ENCODE data around the gene ZNF699. TPM values are rescaled to one million over a fixed set of nuclear protein-coding genes. Genes with fewer than 3 reads are reported as not detected.

ZNF699 gene
- total RNA-seq, result 10 to 100 TPM; 12.6 to 14.0 TPM

DNA sequence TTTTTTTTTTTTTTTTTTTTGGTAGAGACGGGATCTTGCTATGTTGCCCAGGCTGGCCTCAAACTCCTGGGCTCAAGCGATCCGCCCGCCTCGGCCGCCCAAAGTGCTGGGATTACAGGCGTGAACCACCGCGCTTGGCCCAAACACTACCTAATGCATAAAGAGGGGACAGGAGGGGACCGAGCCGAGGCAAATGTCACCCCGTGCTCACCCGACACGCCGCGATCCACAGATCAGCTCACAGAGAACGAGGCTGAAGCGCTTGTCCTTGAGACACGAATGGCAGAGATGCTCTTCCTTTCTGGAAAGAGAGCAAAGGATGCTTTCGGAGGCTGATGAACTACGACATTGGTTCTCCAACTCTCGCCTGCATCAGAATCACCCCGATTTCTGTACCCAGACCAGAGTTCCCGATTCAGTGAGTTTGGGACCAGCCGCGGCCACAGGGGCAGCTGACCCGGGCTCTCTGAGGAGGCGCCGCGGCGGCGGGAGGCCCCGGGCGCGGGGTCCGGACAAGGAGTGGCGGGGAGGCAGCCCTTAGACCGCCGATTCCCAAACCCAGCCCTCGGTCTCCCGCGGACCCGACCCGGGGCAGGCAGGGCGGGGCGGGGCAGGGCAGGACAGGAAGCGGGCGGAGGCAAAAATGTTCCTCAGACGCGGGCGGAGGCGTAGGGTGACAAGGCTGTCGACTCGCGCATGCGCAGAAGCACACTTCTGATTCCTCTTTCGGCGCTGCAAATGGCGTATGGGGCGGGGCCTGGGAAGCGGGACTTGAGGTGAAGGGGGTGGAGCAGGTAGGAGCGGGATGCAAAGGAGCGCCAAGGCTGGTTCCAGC, at the start of gene ZNF699:
Gene ZNF699 (minus strand): TSS at position 700 of the 835 bp plus-strand sequence. CDS start 4,719 bp downstream, outside the sequence.
- peaks cover 7 to 19% of the 10 kb centered on the region in 2 donors for H3K9me3 Mint-ChIP-seq
- ATAC-seq (replicated peaks in 1 of 2), result peak; percentile 94 to 95
- peaks cover 23 to 24% of the 10 kb centered on the region in 2 donors for H3K36me3 Mint-ChIP-seq (ENCODE audit: insufficient read depth in 2 of 2)
- peaks cover 14% of the 10 kb centered on the region for H3K4me1 Mint-ChIP-seq (ENCODE audit: low read depth)
- peak; percentile 98 to 99 for DNase-seq
- H3K4me3 Mint-ChIP-seq, result peak within 1 kb of the TSS; percentile 93 to 98
- H3K27me3 Mint-ChIP-seq (ENCODE audit: low read depth), result no peaks in the 10 kb centered on the region
- H3K27ac Mint-ChIP-seq, result peak within 1 kb of the TSS; percentile 92

DNA sequence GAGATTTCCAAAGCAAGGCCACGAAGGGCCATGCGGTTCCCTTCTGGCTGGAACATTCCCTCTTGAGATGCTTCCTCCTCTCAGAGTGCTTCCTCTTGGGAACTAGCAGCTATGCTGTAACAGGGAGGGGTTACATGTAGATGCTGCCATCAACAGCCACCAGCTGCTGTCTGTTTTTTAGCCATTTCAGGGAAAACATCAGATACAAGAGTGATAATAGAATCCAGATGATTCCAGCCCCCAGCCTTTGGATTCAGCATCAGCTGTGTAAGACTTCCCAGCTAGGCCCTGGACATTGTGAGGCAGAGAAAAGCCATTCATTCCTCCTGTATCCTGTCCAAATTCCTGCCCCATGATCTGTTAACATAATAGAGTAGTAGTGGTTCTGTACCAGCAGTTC, 45.0 kb upstream of the ZNF699 start:
- peaks cover 22 to 34% of the 10 kb centered on the region in 2 donors for H3K36me3 Mint-ChIP-seq (ENCODE audit: insufficient read depth in 2 of 2)
- peaks cover 7 to 19% of the 10 kb centered on the region in 2 donors for H3K9me3 Mint-ChIP-seq
- no peak for DNase-seq

DNA sequence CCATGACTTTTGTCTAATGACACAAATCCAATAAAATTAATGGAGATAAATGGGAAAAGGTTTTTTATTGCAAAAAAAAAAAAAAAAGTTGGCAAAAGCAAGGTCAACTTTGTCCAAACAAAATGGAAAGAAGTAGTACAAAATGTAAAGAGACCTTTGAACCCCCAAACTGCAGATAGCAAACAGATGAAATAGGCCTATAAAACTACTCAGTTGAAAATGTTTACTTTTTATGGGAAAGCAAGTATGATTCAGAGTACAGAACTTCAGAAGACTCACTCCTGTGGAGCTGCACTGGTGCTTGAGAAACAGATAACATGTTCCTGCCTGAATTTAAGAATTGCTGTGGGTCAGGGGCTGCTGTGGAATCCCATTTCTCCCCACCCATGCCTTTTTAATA, 43.4 kb upstream of the ZNF699 start:
- no peaks in the 10 kb centered on the region for H3K27me3 Mint-ChIP-seq (ENCODE audit: low read depth)
- DNase-seq (no peak), ATAC-seq (replicated peaks in 1 of 2) (no peak)
- H3K9me3 Mint-ChIP-seq, result peaks cover 13 to 20% of the 10 kb centered on the region in 2 donors
- H3K4me3 Mint-ChIP-seq, result no peak overlapping the region
- H3K4me1 Mint-ChIP-seq (ENCODE audit: low read depth), result no peaks in the 10 kb centered on the region
- peaks cover 28 to 37% of the 10 kb centered on the region in 2 donors for H3K36me3 Mint-ChIP-seq (ENCODE audit: insufficient read depth in 2 of 2)
- no peak overlapping the region for H3K27ac Mint-ChIP-seq

More for the DNA sequence above, 45.0 kb upstream of the ZNF699 start:
- H3K4me1 Mint-ChIP-seq (ENCODE audit: low read depth), result no peaks in the 10 kb centered on the region
- ATAC-seq (replicated peaks in 1 of 2), result no peak
- H3K27me3 Mint-ChIP-seq (ENCODE audit: low read depth), result no peaks in the 10 kb centered on the region
- no peak overlapping the region for H3K4me3 Mint-ChIP-seq
- no peak overlapping the region for H3K27ac Mint-ChIP-seq

DNA sequence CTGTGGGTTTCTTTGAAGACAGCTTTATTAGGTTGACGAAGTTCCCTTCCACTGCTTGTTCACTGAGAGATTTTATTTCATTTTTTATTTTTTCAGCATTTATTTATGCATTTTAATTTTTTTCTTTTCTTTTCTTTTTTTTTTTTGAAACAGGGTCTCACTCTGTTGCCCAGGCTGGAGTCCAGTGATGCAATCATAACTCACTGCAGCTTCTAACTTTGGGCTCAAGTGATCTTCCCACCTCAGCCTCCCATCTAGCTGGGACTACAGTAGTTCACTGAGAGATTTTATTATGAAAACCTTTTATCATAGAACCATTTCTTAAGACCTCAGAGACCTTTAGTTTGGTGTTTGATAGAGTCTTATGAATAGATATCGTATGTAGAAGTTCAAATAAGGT, 42.9 kb upstream of the ZNF699 start:
- ATAC-seq (replicated peaks in 1 of 2) (no peak), DNase-seq (no peak)
- no peak overlapping the region for H3K4me3 Mint-ChIP-seq
- H3K27me3 Mint-ChIP-seq (ENCODE audit: low read depth), result no peaks in the 10 kb centered on the region
- no peak overlapping the region for H3K27ac Mint-ChIP-seq
- peaks cover 27 to 35% of the 10 kb centered on the region in 2 donors for H3K36me3 Mint-ChIP-seq (ENCODE audit: insufficient read depth in 2 of 2)
- no peaks in the 10 kb centered on the region for H3K4me1 Mint-ChIP-seq (ENCODE audit: low read depth)
- peaks cover 12 to 22% of the 10 kb centered on the region in 2 donors for H3K9me3 Mint-ChIP-seq

DNA sequence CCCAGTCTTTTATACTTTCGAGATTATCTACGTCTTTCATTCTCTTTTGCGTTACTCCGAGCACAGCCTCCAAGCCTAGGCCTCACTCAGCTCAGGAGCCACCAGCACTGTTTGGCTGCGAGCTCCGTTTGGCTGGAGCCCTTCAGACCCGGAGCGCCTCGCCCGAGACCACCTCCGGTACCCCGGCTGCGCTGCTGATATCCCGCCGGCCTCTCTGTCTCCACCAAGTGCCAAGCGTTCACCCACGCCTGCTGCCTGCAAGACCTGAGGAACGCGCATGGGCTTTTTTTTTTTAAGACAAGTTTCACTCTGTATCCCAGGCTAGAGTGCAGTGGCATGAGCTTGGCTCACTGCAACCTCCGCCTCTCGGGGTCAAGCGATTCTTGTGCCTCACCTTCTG, 39.0 kb upstream of the ZNF699 start:
- no peaks in the 10 kb centered on the region for H3K27me3 Mint-ChIP-seq (ENCODE audit: low read depth)
- H3K36me3 Mint-ChIP-seq (ENCODE audit: insufficient read depth in 2 of 2), result peaks cover 28 to 46% of the 10 kb centered on the region in 2 donors

DNA sequence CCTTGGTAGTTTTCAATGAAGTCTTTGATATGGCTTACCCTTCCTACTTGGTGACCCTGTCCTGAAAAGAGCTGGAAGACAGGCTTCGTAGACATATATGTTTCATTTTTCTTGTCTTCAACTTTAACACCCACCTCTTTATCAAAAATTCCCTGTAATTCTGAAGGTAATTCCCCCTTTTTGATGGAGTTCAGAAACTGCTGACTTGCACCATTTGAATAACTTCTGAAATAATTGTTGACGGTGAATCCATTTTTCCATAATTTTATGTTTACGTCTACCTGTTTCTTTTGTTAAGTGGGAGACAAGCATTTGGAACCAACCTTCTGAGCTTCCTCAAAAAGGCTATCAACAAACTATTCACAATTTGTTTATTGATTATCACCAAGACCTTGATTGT, 38.6 kb upstream of the ZNF699 start:
- H3K27me3 Mint-ChIP-seq (ENCODE audit: low read depth), result no peaks in the 10 kb centered on the region
- H3K4me1 Mint-ChIP-seq (ENCODE audit: low read depth), result no peaks in the 10 kb centered on the region
- H3K27ac Mint-ChIP-seq, result no peak overlapping the region
- H3K36me3 Mint-ChIP-seq (ENCODE audit: insufficient read depth in 2 of 2), result peaks cover 30 to 50% of the 10 kb centered on the region in 2 donors
- H3K4me3 Mint-ChIP-seq, result no peak overlapping the region
- peaks cover 22 to 27% of the 10 kb centered on the region in 2 donors for H3K9me3 Mint-ChIP-seq
- DNase-seq (no peak), ATAC-seq (replicated peaks in 1 of 2) (no peak)

More for the DNA sequence above, 39.0 kb upstream of the ZNF699 start:
- ATAC-seq (replicated peaks in 1 of 2), result no peak
- Mint-ChIP-seq H3K9me3 (peaks cover 19 to 25% of the 10 kb centered on the region in 2 donors), H3K27ac (no peak overlapping the region), H3K4me3 (no peak overlapping the region), H3K4me1 (ENCODE audit: low read depth) (no peaks in the 10 kb centered on the region)
- DNase-seq, result no peak

DNA sequence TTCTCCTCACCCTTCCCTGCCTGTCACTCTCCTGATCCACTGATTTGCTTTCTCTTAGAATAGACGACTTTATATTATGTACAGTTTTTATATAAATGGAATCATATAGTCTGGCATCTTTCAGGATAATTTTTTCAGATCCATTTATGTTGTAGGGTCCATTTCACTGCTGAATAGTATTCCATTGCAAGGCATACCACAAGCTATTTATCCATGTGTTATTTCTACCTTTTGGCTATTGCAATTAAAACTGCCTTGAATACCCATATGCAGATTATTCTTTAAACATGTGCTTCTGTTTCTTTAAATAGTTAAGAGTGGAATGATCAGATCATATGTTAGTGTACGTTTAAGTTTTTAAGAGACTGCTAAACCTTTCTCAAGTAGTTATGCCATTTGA, 35.4 kb upstream of the ZNF699 start:
- H3K9me3 Mint-ChIP-seq, result peaks cover 24 to 36% of the 10 kb centered on the region in 2 donors
- ATAC-seq (replicated peaks in 1 of 2), result no peak
- no peak overlapping the region for H3K4me3 Mint-ChIP-seq
- no peak for DNase-seq
- H3K27ac Mint-ChIP-seq, result no peak overlapping the region
- peaks cover 46 to 65% of the 10 kb centered on the region in 2 donors for H3K36me3 Mint-ChIP-seq (ENCODE audit: insufficient read depth in 2 of 2)
- no peaks in the 10 kb centered on the region for H3K27me3 Mint-ChIP-seq (ENCODE audit: low read depth)
- H3K4me1 Mint-ChIP-seq (ENCODE audit: low read depth), result no peaks in the 10 kb centered on the region

DNA sequence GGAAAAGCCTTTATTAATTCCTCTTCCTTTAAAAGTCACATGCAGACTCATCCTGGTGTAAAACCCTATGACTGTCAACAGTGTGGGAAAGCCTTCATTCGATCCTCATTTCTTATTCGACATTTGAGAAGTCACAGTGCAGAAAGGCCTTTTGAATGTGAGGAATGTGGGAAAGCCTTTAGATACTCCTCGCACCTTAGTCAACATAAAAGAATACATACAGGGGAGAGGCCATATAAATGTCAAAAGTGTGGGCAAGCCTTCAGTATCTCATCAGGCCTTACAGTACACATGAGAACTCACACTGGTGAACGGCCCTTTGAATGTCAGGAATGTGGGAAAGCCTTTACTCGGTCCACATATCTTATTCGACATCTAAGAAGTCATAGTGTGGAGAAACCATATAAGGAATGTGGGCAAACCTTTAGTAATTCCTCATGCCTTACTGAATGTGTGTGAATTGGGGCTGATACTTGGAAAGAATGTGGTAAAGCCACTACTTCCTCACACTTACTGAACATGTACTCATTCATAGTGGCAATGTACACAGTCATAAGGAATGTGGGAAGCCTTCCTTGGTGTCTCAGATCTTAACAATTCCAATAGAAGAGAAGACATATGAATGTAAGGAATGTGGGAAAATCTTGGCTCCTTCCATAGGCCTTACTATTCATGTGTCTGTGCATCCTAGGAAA, 33.1 kb upstream of the ZNF699 start:
- no peaks in the 10 kb centered on the region for H3K4me1 Mint-ChIP-seq (ENCODE audit: low read depth)
- no peak for DNase-seq
- H3K36me3 Mint-ChIP-seq (ENCODE audit: insufficient read depth in 2 of 2), result peaks cover 53 to 69% of the 10 kb centered on the region in 2 donors
- no peak for ATAC-seq (replicated peaks in 1 of 2)
- no peak overlapping the region for H3K4me3 Mint-ChIP-seq
- no peak overlapping the region for H3K27ac Mint-ChIP-seq
- no peaks in the 10 kb centered on the region for H3K27me3 Mint-ChIP-seq (ENCODE audit: low read depth)
- H3K9me3 Mint-ChIP-seq, result peaks cover 17 to 39% of the 10 kb centered on the region in 2 donors

DNA sequence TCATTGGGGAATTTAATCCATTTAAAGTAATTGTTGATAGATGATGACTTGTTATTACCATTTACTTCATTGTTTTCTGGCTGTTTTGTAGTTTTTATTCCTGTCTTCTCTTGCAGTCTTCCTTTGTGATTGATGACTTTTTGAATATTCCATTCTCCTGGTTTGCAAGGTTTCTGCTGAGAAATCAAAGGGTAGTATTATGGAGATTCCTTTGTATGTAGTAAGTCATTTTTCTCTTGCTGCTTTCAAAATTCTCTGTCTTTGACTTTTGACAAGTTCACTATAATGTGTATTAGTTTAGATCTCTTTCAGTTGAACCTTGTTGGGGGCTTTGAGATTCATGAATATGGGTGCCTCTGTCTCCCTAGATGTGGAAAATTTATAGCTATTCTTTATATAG, 20.4 kb upstream of the ZNF699 start:
- Mint-ChIP-seq H3K36me3 (ENCODE audit: insufficient read depth in 2 of 2) (peaks cover 35 to 61% of the 10 kb centered on the region in 2 donors), H3K27ac (no peak overlapping the region), H3K4me1 (ENCODE audit: low read depth) (peaks cover 4% of the 10 kb centered on the region), H3K27me3 (ENCODE audit: low read depth) (no peaks in the 10 kb centered on the region), H3K4me3 (no peak overlapping the region), H3K9me3 (peaks cover 19 to 21% of the 10 kb centered on the region in 2 donors)
- ATAC-seq (replicated peaks in 1 of 2), result no peak
- no peak for DNase-seq

DNA sequence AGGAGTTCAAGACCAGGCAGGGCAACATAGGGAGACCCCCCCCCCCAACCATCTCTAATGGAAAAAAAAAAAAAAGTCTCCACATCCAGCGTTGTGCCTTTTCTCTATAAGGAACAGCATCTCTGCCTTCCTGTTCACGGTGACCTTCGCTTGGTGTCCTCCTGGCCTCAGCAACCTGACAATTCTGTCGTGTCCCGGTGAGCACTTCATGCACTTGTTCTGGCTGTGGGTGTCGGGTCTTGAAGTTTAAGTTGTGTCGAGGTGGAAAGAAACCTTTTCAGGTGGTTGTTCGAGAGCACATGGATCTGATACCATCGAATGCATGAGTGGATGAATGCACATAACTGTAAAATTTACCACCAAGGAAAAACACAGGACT, 14.9 kb upstream of the ZNF699 start:
- H3K27ac Mint-ChIP-seq, result peak overlapping the region; percentile 96
- peaks cover 17% of the 10 kb centered on the region for H3K4me1 Mint-ChIP-seq (ENCODE audit: low read depth)
- DNase-seq, result no peak
- peaks cover 35 to 43% of the 10 kb centered on the region in 2 donors for H3K36me3 Mint-ChIP-seq (ENCODE audit: insufficient read depth in 2 of 2)
- peak overlapping the region; percentile 95 to 96 for H3K4me3 Mint-ChIP-seq
- no peak for ATAC-seq (replicated peaks in 1 of 2)
- H3K9me3 Mint-ChIP-seq, result peaks cover 15 to 20% of the 10 kb centered on the region in 2 donors
- H3K27me3 Mint-ChIP-seq (ENCODE audit: low read depth), result no peaks in the 10 kb centered on the region

DNA sequence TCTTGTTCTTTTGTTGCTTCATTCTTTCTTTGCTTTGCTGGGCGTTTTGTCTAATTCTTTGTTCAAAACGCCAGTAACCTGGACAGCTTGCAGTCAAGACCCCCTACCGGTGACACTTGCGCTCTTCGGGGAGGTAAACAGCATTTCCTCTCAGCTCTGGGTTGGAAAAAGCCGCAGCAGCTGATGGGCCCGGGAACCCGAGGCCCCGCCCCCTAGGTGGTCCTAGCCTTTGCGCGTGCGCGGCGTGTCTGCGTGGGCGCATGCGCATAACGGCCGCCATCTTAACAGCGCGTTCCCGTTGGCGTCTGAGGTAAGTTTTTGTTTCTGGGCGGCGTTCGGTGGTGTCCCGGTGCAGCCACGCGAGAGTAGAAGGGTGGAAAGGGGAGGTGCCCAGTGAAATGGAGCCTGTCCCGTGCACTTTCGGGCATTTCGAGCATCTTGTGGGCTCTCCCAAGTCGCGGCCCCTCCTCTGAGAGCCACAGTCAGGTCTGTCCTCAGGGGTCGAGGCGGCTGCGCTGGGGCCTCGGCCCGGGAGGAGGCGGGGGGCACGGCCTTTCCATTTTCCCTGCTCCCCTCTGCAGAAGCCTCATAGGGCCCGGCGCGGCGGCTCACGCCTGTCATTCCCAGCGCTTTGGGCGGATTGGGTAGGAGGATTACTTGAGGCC, 14.4 kb upstream of the ZNF699 start, which contains the start of gene ZNF559:
Gene ZNF559 (plus strand): TSS at position 261 of the 665 bp plus-strand sequence. CDS start 14,371 bp downstream, outside the sequence.
- H3K36me3 Mint-ChIP-seq (ENCODE audit: insufficient read depth in 2 of 2), result peaks cover 35 to 39% of the 10 kb centered on the region in 2 donors
- H3K4me3 Mint-ChIP-seq, result peak within 1 kb of the TSS; percentile 95 to 96
- peak; percentile 95 to 98 for DNase-seq
- ATAC-seq (replicated peaks in 1 of 2), result peak; percentile 96 to 97
- H3K27me3 Mint-ChIP-seq (ENCODE audit: low read depth), result no peaks in the 10 kb centered on the region
- H3K9me3 Mint-ChIP-seq, result peaks cover 12 to 20% of the 10 kb centered on the region in 2 donors
- peaks cover 17% of the 10 kb centered on the region for H3K4me1 Mint-ChIP-seq (ENCODE audit: low read depth)
- peak within 1 kb of the TSS; percentile 96 for H3K27ac Mint-ChIP-seq

DNA sequence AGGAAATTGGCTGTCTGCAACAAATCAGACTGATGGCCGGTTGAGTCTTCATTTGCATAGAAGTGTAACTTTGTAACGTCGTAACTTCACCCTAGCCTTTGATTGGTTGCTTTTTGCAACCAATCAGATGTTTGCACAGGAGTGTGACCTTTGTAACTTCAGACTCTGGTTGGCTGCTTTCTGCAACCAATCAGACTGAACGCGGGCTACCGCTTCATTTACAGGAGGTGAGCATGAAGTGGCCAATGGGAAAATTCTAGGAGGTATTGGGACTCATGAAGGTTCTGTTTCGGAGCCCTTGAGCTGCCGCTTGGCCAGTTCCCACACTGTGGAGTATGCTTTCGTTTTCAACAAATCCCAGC, 13.9 kb upstream of the ZNF699 start:
- ATAC-seq (replicated peaks in 1 of 2) (peak; percentile 58 to 64), DNase-seq (peak; percentile 59 to 61)
- Mint-ChIP-seq H3K36me3 (ENCODE audit: insufficient read depth in 2 of 2) (peaks cover 33 to 39% of the 10 kb centered on the region in 2 donors), H3K9me3 (peaks cover 12 to 20% of the 10 kb centered on the region in 2 donors), H3K27ac (peak overlapping the region; percentile 96), H3K27me3 (ENCODE audit: low read depth) (no peaks in the 10 kb centered on the region), H3K4me3 (peak overlapping the region; percentile 95 to 96), H3K4me1 (ENCODE audit: low read depth) (peaks cover 17% of the 10 kb centered on the region)

Measured in activated T-cell treated with anti-CD3 and anti-CD28 coated beads, Interleukin-2, amount 50 U/mL, for 72 hours (primary cell).